Trophoblast cell (in vitro differentiated cells and primary cell): ENCODE results near the gene CARD14.

Experiments used
- DNase-seq, 2 donors: peaks; one replicate each; pipeline ENCODE4 v3.0.0-alpha.2; 2016
- H2AFZ ChIP-seq: 2 replicates; pipeline ENCODE4 v1.6.1; 2013; ENCODE audit warnings: low read length, moderate library complexity, mild to moderate bottlenecking; ENCODE audit not compliant: insufficient read depth, poor library complexity
- H2AK5ac ChIP-seq: 2 replicates; pipeline ENCODE4 v1.6.1; 2013; ENCODE audit warnings: mild to moderate bottlenecking, low read length
- H2BK120ac ChIP-seq: 2 replicates; pipeline ENCODE4 v1.6.1; 2013; ENCODE audit warnings: low read length, mild to moderate bottlenecking, moderate library complexity; ENCODE audit not compliant: insufficient read depth, poor library complexity
- H2BK12ac ChIP-seq: 2 replicates; pipeline ENCODE4 v1.6.1; 2013; ENCODE audit warnings: mild to moderate bottlenecking, low read length, moderate library complexity
- H2BK5ac ChIP-seq: 2 replicates; pipeline ENCODE4 v1.6.1; 2013; ENCODE audit warnings: low read length, low read depth, moderate library complexity, mild to moderate bottlenecking; ENCODE audit not compliant: poor library complexity
- H3K14ac ChIP-seq: 2 replicates; pipeline ENCODE4 v1.6.1; 2013; ENCODE audit warnings: mild to moderate bottlenecking, low read length
- H3K18ac ChIP-seq: 2 replicates; pipeline ENCODE4 v1.6.1; 2013; ENCODE audit warnings: mild to moderate bottlenecking, low read length
- H3K23ac ChIP-seq: 2 replicates; pipeline ENCODE4 v1.6.1; 2013; ENCODE audit warnings: low read length
- H3K27ac ChIP-seq: 2 replicates; pipeline ENCODE4 v1.5.1; 2013; ENCODE audit warnings: low read depth, mild to moderate bottlenecking, inconsistent platforms, low read length, moderate library complexity
- H3K27me3 ChIP-seq: 2 replicates; pipeline ENCODE4 v1.6.1; 2013; ENCODE audit warnings: inconsistent platforms, mild to moderate bottlenecking, low read length, moderate library complexity; ENCODE audit not compliant: insufficient read depth
- H3K36me3 ChIP-seq, 2 experiments: 1 replicate in 1 of 2; 2 replicates in 1 of 2; pipeline ENCODE4 v1.6.1; 2013; ENCODE audit warnings: low read length in 2 of 2, mild to moderate bottlenecking in 2 of 2, moderate library complexity in 1 of 2; ENCODE audit not compliant: insufficient read depth in 2 of 2, control insufficient read depth in 1 of 2
- H3K4ac ChIP-seq: 2 replicates; pipeline ENCODE4 v1.6.1; 2013; ENCODE audit warnings: low read depth, mild to moderate bottlenecking, low read length, moderate library complexity
- H3K4me1 ChIP-seq, 2 experiments: 1 replicate in 1 of 2; 2 replicates in 1 of 2; pipeline ENCODE4 v1.6.1; 2013; ENCODE audit warnings: low read length in 2 of 2, mild to moderate bottlenecking in 2 of 2, moderate library complexity in 1 of 2; ENCODE audit not compliant: insufficient read depth in 2 of 2, control insufficient read depth in 1 of 2
- H3K4me2 ChIP-seq: 2 replicates; pipeline ENCODE4 v1.6.1; 2013; ENCODE audit warnings: inconsistent platforms, mild to moderate bottlenecking, low read length, moderate library complexity
- H3K4me3 ChIP-seq: 2 replicates; pipeline ENCODE4 v1.5.1; 2013; ENCODE audit warnings: mild to moderate bottlenecking, low read depth, low read length, inconsistent platforms
- H3K79me1 ChIP-seq: one replicate; pipeline ENCODE4 v1.6.1; 2013; ENCODE audit warnings: low read length
- H3K79me2 ChIP-seq: 2 replicates; pipeline ENCODE4 v1.6.1; 2013; ENCODE audit warnings: low read length, mild to moderate bottlenecking; ENCODE audit not compliant: control insufficient read depth, insufficient read depth, poor library complexity
- H3K9ac ChIP-seq: 2 replicates; pipeline ENCODE4 v1.6.1; 2013; ENCODE audit warnings: mild to moderate bottlenecking, low read length
- H3K9me3 ChIP-seq: 2 replicates; pipeline ENCODE4 v1.6.1; 2013; ENCODE audit warnings: low read depth, mild to moderate bottlenecking, control low read depth, inconsistent platforms, low read length; ENCODE audit not compliant: insufficient read depth
- H4K12ac ChIP-seq: 2 replicates; pipeline ENCODE4 v1.6.1; 2013; ENCODE audit warnings: low read depth, mild to moderate bottlenecking, low read length, moderate library complexity
- H4K8ac ChIP-seq: 2 replicates; pipeline ENCODE4 v1.6.1; 2013; ENCODE audit warnings: low read depth, mild to moderate bottlenecking, low read length, moderate library complexity
- H4K91ac ChIP-seq: one replicate; pipeline ENCODE4 v1.6.1; 2013; ENCODE audit warnings: low read depth, mild to moderate bottlenecking, low read length, moderate library complexity
- WGBS: extraction: QIAGEN DNeasy Blood & Tissue Kit; methylation state at CpG from one replicate; pipeline ENCODE4 v1.1.7; 2013; ENCODE audit warnings: missing lambda C conversion rate; ENCODE audit not compliant: insufficient read length, insufficient coverage; ENCODE audit errors: extremely low coverage; 5-methylcytosine and 5-hydroxymethylcytosine counted together

CARD14 gene

GRCh38 chr17:80245566-80246265 lies 75.9 kb downstream of the CARD14 start:
- no peak overlapping the region for H2BK120ac ChIP-seq
- no peak overlapping the region for H2BK12ac ChIP-seq
- peaks cover 4% of the 10 kb centered on the region in 2 experiments for H3K4me1 ChIP-seq
- H3K14ac ChIP-seq = no peak overlapping the region
- H3K27me3 ChIP-seq = no peaks in the 10 kb centered on the region
- no peak overlapping the region for H2AFZ ChIP-seq
- H3K9me3 ChIP-seq = peaks cover 3% of the 10 kb centered on the region
- H3K4ac ChIP-seq = no peak overlapping the region
- H4K91ac ChIP-seq = no peak overlapping the region
- no peak overlapping the region for H3K18ac ChIP-seq
- no peaks in the 10 kb centered on the region for H3K79me2 ChIP-seq
- peaks cover 59 to 60% of the 10 kb centered on the region in 2 experiments for H3K36me3 ChIP-seq
- WGBS = no CpG with 5 or more reads among the region's 27 CpGs
- H3K4me3 ChIP-seq = no peak overlapping the region
- no peak overlapping the region for H3K27ac ChIP-seq
- no peak overlapping the region for H2BK5ac ChIP-seq
- no peak for DNase-seq
- H4K8ac ChIP-seq = no peak overlapping the region
- peaks cover 7% of the 10 kb centered on the region for H3K79me1 ChIP-seq
- no peak overlapping the region for H2AK5ac ChIP-seq
- H4K12ac ChIP-seq = no peak overlapping the region
- no peak overlapping the region for H3K23ac ChIP-seq
- no peak overlapping the region for H3K9ac ChIP-seq
- H3K4me2 ChIP-seq = no peak overlapping the region

GRCh38 chr17:80246266-80246681 lies 76.4 kb downstream of the CARD14 start:
- Histone ChIP-seq H3K4me1 (peaks cover 4% of the 10 kb centered on the region in 2 experiments), H3K4ac (no peak overlapping the region), H4K8ac (no peak overlapping the region), H2AK5ac (no peak overlapping the region), H3K18ac (no peak overlapping the region), H2BK120ac (no peak overlapping the region), H3K27me3 (no peaks in the 10 kb centered on the region), H3K79me1 (peaks cover 7% of the 10 kb centered on the region), H2BK12ac (no peak overlapping the region), H3K4me3 (no peak overlapping the region), H3K14ac (no peak overlapping the region), H4K12ac (no peak overlapping the region), H3K27ac (no peak overlapping the region), H3K36me3 (peaks cover 57 to 59% of the 10 kb centered on the region in 2 experiments), H3K23ac (no peak overlapping the region), H2BK5ac (no peak overlapping the region), H3K9me3 (peaks cover 3% of the 10 kb centered on the region), H3K4me2 (no peak overlapping the region), H3K79me2 (no peaks in the 10 kb centered on the region), H4K91ac (no peak overlapping the region), H2AFZ (no peak overlapping the region), H3K9ac (no peak overlapping the region)
- WGBS = no CpG with 5 or more reads among the region's 19 CpGs
- no peak for DNase-seq

- H2BK5ac ChIP-seq = no peak overlapping the region
- no peaks in the 10 kb centered on the region for H3K79me2 ChIP-seq
- no peak overlapping the region for H2BK120ac ChIP-seq
- H2AK5ac ChIP-seq = no peak overlapping the region
- no peak overlapping the region for H3K27ac ChIP-seq
- no peak for DNase-seq
- H4K12ac ChIP-seq = no peak overlapping the region
- peaks cover 7% of the 10 kb centered on the region for H3K79me1 ChIP-seq
- no peak overlapping the region for H3K4me3 ChIP-seq
- no peak overlapping the region for H3K18ac ChIP-seq
- no CpG with 5 or more reads among the region's 8 CpGs for WGBS
- no peak overlapping the region for H3K4me2 ChIP-seq
- H3K9me3 ChIP-seq = peaks cover 3% of the 10 kb centered on the region
- H2BK12ac ChIP-seq = no peak overlapping the region
- H2AFZ ChIP-seq = no peak overlapping the region
- no peak overlapping the region for H3K23ac ChIP-seq
- no peak overlapping the region for H4K8ac ChIP-seq
- H3K4me1 ChIP-seq = peaks cover 4% of the 10 kb centered on the region in 2 experiments
- no peaks in the 10 kb centered on the region for H3K27me3 ChIP-seq
- no peak overlapping the region for H3K9ac ChIP-seq
- H4K91ac ChIP-seq = no peak overlapping the region
- H3K36me3 ChIP-seq = peaks cover 54 to 56% of the 10 kb centered on the region in 2 experiments
- no peak overlapping the region for H3K4ac ChIP-seq
- no peak overlapping the region for H3K14ac ChIP-seq
Measured at GRCh38 chr17:80246726-80247125, 76.9 kb downstream of the CARD14 start.

- no peak overlapping the region for H3K18ac ChIP-seq
- H3K4me3 ChIP-seq = no peak overlapping the region
- peaks cover 4% of the 10 kb centered on the region in 2 experiments for H3K4me1 ChIP-seq
- no peaks in the 10 kb centered on the region for H3K27me3 ChIP-seq
- no peak overlapping the region for H2AFZ ChIP-seq
- peaks cover 54 to 55% of the 10 kb centered on the region in 2 experiments for H3K36me3 ChIP-seq
- no peak overlapping the region for H2AK5ac ChIP-seq
- H3K14ac ChIP-seq = no peak overlapping the region
- H4K8ac ChIP-seq = no peak overlapping the region
- no peak overlapping the region for H2BK120ac ChIP-seq
- peaks cover 3% of the 10 kb centered on the region for H3K9me3 ChIP-seq
- no peak overlapping the region for H4K12ac ChIP-seq
- no peak overlapping the region for H3K9ac ChIP-seq
- no peak overlapping the region for H2BK5ac ChIP-seq
- no peak overlapping the region for H2BK12ac ChIP-seq
- no peak overlapping the region for H3K4me2 ChIP-seq
- no peak overlapping the region for H4K91ac ChIP-seq
- H3K4ac ChIP-seq = no peak overlapping the region
- H3K23ac ChIP-seq = no peak overlapping the region
- no peak overlapping the region for H3K27ac ChIP-seq
- H3K79me2 ChIP-seq = no peaks in the 10 kb centered on the region
- WGBS = no CpG with 5 or more reads among the region's 17 CpGs
- no peak for DNase-seq
- H3K79me1 ChIP-seq = peaks cover 7% of the 10 kb centered on the region
Measured at GRCh38 chr17:80247561-80247960, 77.7 kb downstream of the CARD14 start.
